ENCODE data around the gene CLDND2.
"Not testable (repeated sequence)": the region's sequence is repeated elsewhere in the genome, so short reads cannot be mapped to it uniquely, and the experiment has no call there.

The CLDND2 gene

GRCh38 chr19:51368366-51369282 lies at the start of gene CLDND2:
TSS of gene CLDND2 (minus strand) at chr19:51369003. CDS start at chr19:51368577, 426 bp downstream.
- peak; percentile 84 for DNase-seq

- DNase-seq: no peak
Measured at GRCh38 chr19:51417810-51418157, 49.0 kb upstream of the CLDND2 start.

- no peak for DNase-seq
Measured at GRCh38 chr19:51417107-51417809, 48.5 kb upstream of the CLDND2 start, which contains the start of gene SIGLEC10. TSS of gene SIGLEC10 (minus strand) at chr19:51417642. CDS start at chr19:51417581, 61 bp downstream.

GRCh38 chr19:51416422-51416821 lies 47.6 kb upstream of the CLDND2 start:
- DNase-seq: not testable (repeated sequence)

GRCh38 chr19:51415187-51415586 lies 46.4 kb upstream of the CLDND2 start:
- DNase-seq: no peak

- DNase-seq: no peak
Measured at GRCh38 chr19:51410950-51411748, 42.3 kb upstream of the CLDND2 start.

GRCh38 chr19:51407511-51408131 lies 38.8 kb upstream of the CLDND2 start:
- no peak for DNase-seq

GRCh38 chr19:51402117-51402516 lies 33.3 kb upstream of the CLDND2 start:
- no peak for DNase-seq

- DNase-seq: not testable (repeated sequence)
Measured at GRCh38 chr19:51399936-51400335, 31.1 kb upstream of the CLDND2 start.

- no peak for DNase-seq
Measured at GRCh38 chr19:51399231-51399630, 30.4 kb upstream of the CLDND2 start.

- no peak for DNase-seq
Measured at GRCh38 chr19:51398096-51398704, 29.4 kb upstream of the CLDND2 start.

- not testable (repeated sequence) for DNase-seq
Measured at GRCh38 chr19:51397453-51397852, 28.6 kb upstream of the CLDND2 start.

- DNase-seq: no peak
Measured at GRCh38 chr19:51396175-51396574, 27.4 kb upstream of the CLDND2 start.

GRCh38 chr19:51394050-51394836 lies 25.4 kb upstream of the CLDND2 start:
- peak; percentile 99 for DNase-seq

- DNase-seq: no peak
Measured at GRCh38 chr19:51392701-51393100, 23.9 kb upstream of the CLDND2 start.

GRCh38 chr19:51391073-51391611 lies 22.3 kb upstream of the CLDND2 start:
- no peak for DNase-seq

- DNase-seq: no peak
Measured at GRCh38 chr19:51389143-51389542, 20.3 kb upstream of the CLDND2 start.

GRCh38 chr19:51387924-51388389 lies 19.2 kb upstream of the CLDND2 start, which contains the start of gene LIM2:
TSS of gene LIM2 (minus strand) at chr19:51387974. CDS start at chr19:51387443, 531 bp downstream.
- no peak for DNase-seq

- DNase-seq: peak; percentile 59
Measured at GRCh38 chr19:51386882-51387520, 18.2 kb upstream of the CLDND2 start.

GRCh38 chr19:51382004-51382403 lies 13.2 kb upstream of the CLDND2 start:
- DNase-seq: no peak

All from NK-92 treated with Interleukin-12 subunit alpha and Interleukin-12 subunit beta, amount 100 ng/mL, for 24 hours (cell line).